Esophagus muscularis mucosa (tissue), 4 donors: Measurements from ENCODE around the gene GATB. TPM values are rescaled to one million over a fixed set of nuclear protein-coding genes. Genes with fewer than 3 reads are reported as not detected.

Experiments used
- DNase-seq: peaks from one replicate; pipeline ENCODE4 v3.0.0-alpha.2; 2017; ENCODE audit errors: extremely low spot score
- H3K27ac ChIP-seq, 4 donors: fragments of 200-600 bp; sonication (generic); replicated peaks in 1 of 4; 1 replicate in 3 of 4; 2 replicates in 1 of 4; pipeline ENCODE4 v1.5.1; 2016 to 2019; ENCODE audit warnings: mild to moderate bottlenecking in 1 of 4
- H3K27me3 ChIP-seq, 4 donors: fragments of 200-600 bp; sonication (generic); one replicate each; pipeline versions ENCODE4 v1.5.1 to v1.6.0; 2016 to 2019
- H3K36me3 ChIP-seq, 4 donors: fragments of 200-600 bp; sonication (generic); one replicate each; pipeline ENCODE4 v1.5.1; 2016 to 2019
- H3K4me1 ChIP-seq, 4 donors: fragments of 200-600 bp; sonication (generic); one replicate each; pipeline ENCODE4 v1.5.1; 2016 to 2019
- H3K4me3 ChIP-seq, 4 donors: fragments of 200-600 bp; sonication (generic); 1 replicate in 2 of 4; 2 replicates in 2 of 4; pipeline ENCODE4 v1.5.1; 2016 to 2019; ENCODE audit warnings: mild to moderate bottlenecking in 4 of 4, moderate library complexity in 1 of 4
- H3K9me3 ChIP-seq, 4 donors: fragments of 200-600 bp; sonication (generic); 1 replicate in 3 of 4; 2 replicates in 1 of 4; pipeline ENCODE4 v1.5.1; 2016 to 2019
- EP300 ChIP-seq: sonication (generic); formaldehyde crosslinking; IDR thresholded peaks from one replicate; pipeline ENCODE4 v1.6.1; 2017; ENCODE audit warnings: antibody characterized with exemption
- POLR2A ChIP-seq: fragments of 450-650 bp; IDR thresholded peaks from one replicate; pipeline ENCODE4 v1.6.1; 2017; ENCODE audit warnings: antibody characterized with exemption, moderate library complexity, mild to moderate bottlenecking, low read depth
- POLR2AphosphoS5 ChIP-seq, 2 donors: sonication (generic); formaldehyde crosslinking; IDR thresholded peaks; one replicate each; pipeline ENCODE4 v1.6.1; 2017; ENCODE audit warnings: antibody characterized with exemption in 2 of 2
- WGBS: methylation state at CpG from one replicate; pipeline ENCODE4 v1.1.5; 2018; 5-methylcytosine and 5-hydroxymethylcytosine counted together
- intact Hi-C: fragments of 100-400 bp; cut with DNase I; formaldehyde crosslinking; loops from one replicate; pipeline ENCODE4 v1.15.1; 2023
- total RNA-seq, 4 donors: library from RNA; depleted of rRNA; stranded (reverse); fragments of >200 nt; gene quantifications; one replicate each; pipeline versions ENCODE4 v1.1.0 to v1.2.1, GENCODE V29; 2016
- TF ChIP-seq, protein P1 (sequence below), 3 experiments: fragments of 200-600 bp in 2 of 3; fragments of 450-650 bp in 1 of 3; sonication (generic) in 2 of 3; IDR thresholded peaks; one replicate each; pipeline ENCODE4 v1.5.1; 2017 to 2019; ENCODE audit warnings: antibody characterized with exemption in 3 of 3, mild to moderate bottlenecking in 2 of 3, moderate library complexity in 1 of 3

Gene GATB
- total RNA-seq, 4 donors from 2014 or later: 12.4 to 19.9 (median 16.4) TPM

GRCh38 chr4:151792530-151792929 lies 31.7 kb upstream of the GATB start:
- H3K4me1 ChIP-seq: peaks cover 0 to 8% (median 6%) of the 10 kb centered on the region in 4 donors
- H3K9me3 ChIP-seq: no peaks in the 10 kb centered on the region
- no peaks in the 10 kb centered on the region for H3K36me3 ChIP-seq
- no peak for DNase-seq
- no peak overlapping the region for H3K4me3 ChIP-seq
- TF ChIP-seq EP300 (no peak), POLR2A (no peak), POLR2AphosphoS5 (IDR thresholded peaks at IDR 0.05) (no peak)
- TF ChIP-seq, protein P1, sequence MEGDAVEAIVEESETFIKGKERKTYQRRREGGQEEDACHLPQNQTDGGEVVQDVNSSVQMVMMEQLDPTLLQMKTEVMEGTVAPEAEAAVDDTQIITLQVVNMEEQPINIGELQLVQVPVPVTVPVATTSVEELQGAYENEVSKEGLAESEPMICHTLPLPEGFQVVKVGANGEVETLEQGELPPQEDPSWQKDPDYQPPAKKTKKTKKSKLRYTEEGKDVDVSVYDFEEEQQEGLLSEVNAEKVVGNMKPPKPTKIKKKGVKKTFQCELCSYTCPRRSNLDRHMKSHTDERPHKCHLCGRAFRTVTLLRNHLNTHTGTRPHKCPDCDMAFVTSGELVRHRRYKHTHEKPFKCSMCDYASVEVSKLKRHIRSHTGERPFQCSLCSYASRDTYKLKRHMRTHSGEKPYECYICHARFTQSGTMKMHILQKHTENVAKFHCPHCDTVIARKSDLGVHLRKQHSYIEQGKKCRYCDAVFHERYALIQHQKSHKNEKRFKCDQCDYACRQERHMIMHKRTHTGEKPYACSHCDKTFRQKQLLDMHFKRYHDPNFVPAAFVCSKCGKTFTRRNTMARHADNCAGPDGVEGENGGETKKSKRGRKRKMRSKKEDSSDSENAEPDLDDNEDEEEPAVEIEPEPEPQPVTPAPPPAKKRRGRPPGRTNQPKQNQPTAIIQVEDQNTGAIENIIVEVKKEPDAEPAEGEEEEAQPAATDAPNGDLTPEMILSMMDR (IDR thresholded peaks at IDR 0.05): no peak
- intact Hi-C loops: no loop called here
- no peaks in the 10 kb centered on the region for H3K27me3 ChIP-seq
- WGBS: 91% methylated on average over 4 of the region's 4 CpGs
- no peak overlapping the region for H3K27ac ChIP-seq

DNA sequence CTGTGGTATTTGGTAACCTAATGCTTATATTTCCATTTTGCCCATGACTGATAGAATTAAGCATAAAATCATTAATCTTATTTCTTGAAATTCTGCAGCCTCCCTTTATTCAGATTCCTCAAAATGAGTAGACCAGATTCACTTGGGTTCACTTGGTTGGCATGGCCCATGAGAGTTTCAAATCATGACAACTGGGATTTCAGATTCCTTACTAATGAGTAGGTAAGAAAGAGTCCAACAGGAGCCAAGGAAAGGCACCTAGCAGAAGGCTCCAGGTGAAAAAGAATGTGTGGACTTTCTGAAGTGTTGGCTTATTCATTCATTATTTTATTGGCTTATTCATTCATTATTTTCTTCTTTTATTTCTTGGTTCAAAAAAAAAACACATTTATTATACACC lies 27.2 kb upstream of the GATB start:
- no peak overlapping the region for H3K27ac ChIP-seq
- H3K4me1 ChIP-seq: no peaks in the 10 kb centered on the region
- no peaks in the 10 kb centered on the region for H3K9me3 ChIP-seq
- no peaks in the 10 kb centered on the region for H3K27me3 ChIP-seq
- intact Hi-C loops: no loop called here
- no peak overlapping the region for H3K4me3 ChIP-seq
- TF ChIP-seq EP300 (no peak), POLR2AphosphoS5 (IDR thresholded peaks at IDR 0.05) (no peak), POLR2A (no peak)
- TF ChIP-seq, protein P1 (IDR thresholded peaks at IDR 0.05): no peak
- no peaks in the 10 kb centered on the region for H3K36me3 ChIP-seq
- peak; percentile 10 for DNase-seq

DNA sequence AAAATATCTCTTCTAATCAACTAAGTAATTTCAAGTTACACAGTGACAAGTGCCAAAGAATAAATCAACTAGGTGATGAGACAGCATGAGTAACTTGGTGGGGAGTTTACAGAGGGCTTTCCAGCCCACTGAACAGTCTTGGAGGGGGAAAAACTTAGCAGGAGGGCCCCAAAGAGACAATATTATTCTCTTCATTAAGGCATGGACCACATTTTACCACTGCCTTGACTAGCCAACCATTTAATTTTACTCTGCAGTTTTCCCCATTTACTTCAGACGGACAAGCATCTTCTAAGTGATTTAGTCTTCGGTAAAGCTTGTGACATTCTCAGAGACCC lies 25.3 kb upstream of the GATB start:
- H3K4me1 ChIP-seq: peaks cover 0 to 4% (median 0%) of the 10 kb centered on the region in 4 donors
- peak; percentile 8 for DNase-seq
- no peaks in the 10 kb centered on the region for H3K27me3 ChIP-seq
- intact Hi-C loops: no loop called here
- TF ChIP-seq, protein P1 (IDR thresholded peaks at IDR 0.05): no peak
- TF ChIP-seq EP300: no peak
- TF ChIP-seq POLR2A: no peak
- TF ChIP-seq POLR2AphosphoS5 (IDR thresholded peaks at IDR 0.05): no peak
- H3K9me3 ChIP-seq: no peaks in the 10 kb centered on the region
- H3K36me3 ChIP-seq: no peaks in the 10 kb centered on the region
- no peak overlapping the region for H3K27ac ChIP-seq
- no peak overlapping the region for H3K4me3 ChIP-seq
- WGBS: 92% methylated on average over 2 of the region's 2 CpGs

DNA sequence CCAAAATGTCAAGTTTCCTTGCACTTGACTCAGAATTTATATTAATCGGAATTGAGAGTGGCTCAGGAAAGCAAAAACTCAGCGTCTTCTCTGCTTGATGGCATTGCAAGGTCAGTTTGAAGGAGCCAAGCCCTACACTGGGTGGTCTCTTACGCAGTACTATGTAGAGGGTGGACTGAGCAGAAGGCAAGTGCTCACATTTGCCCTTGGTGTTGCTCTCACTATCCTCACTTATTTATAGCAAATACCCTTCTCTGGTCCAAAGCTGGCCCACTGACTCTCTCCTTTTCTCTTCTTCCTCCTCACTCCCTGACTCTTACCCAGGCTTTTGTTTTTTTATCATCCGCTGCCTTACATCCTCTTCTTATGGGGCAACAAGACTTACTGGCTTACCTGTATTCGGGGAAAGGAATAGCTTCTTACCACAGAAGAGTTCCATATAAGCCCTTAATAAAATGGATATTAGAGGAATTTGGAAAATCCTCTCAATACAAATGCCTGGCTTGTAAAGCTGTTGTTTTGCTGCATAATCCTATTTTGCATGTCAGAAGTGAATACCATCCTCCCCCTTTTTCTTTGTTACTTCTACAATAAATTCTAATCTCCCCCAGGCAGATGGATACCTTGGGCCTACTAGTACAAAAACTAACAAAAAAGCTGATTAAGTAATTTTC lies 24.8 kb upstream of the GATB start:
- no peaks in the 10 kb centered on the region for H3K36me3 ChIP-seq

More for the DNA sequence above, 24.8 kb upstream of the GATB start:
- no peak for TF ChIP-seq EP300
- TF ChIP-seq, protein P1 (IDR thresholded peaks at IDR 0.05): no peak
- TF ChIP-seq POLR2AphosphoS5 (IDR thresholded peaks at IDR 0.05): no peak
- no peak for TF ChIP-seq POLR2A
- peak; percentile 7 for DNase-seq
- Histone ChIP-seq H3K4me3 (no peak overlapping the region), H3K4me1 (peaks cover 0 to 5% (median 0%) of the 10 kb centered on the region in 4 donors), H3K9me3 (no peaks in the 10 kb centered on the region), H3K27me3 (no peaks in the 10 kb centered on the region), H3K27ac (no peak overlapping the region)
- intact Hi-C loops: no loop called here
- 77% methylated on average over 5 of the region's 5 CpGs for WGBS
